Psoas muscle (tissue), 8 donors: Measurements from ENCODE around the gene C2CD4C. TPM values are rescaled to one million over a fixed set of nuclear protein-coding genes. Genes with fewer than 3 reads are reported as not detected.
A peak's percentile ranks its signal among the peaks of the same experiment; 100 is the strongest.

ENCODE experiments used
- ATAC-seq, 4 donors: fragments of 200-7000 bp; cut with Tn5 transposase; one replicate each; pipeline ENCODE4 v1.9.1; 2020; ENCODE audit warnings: moderate library complexity in 3 of 4, mild to moderate bottlenecking in 2 of 4
- DNase-seq, 2 donors: peaks; one replicate each; pipeline ENCODE4 v3.0.0-alpha.2; 2020
- H3K27ac ChIP-seq: fragments of 200-600 bp; one replicate; pipeline ENCODE4 v1.8.0; 2022
- H3K27me3 ChIP-seq, 3 donors: fragments of 200-600 bp in 1 of 3; one replicate each; pipeline versions ENCODE4 v1.6.1 to v1.8.0; 2013 to 2022; ENCODE audit warnings: low read length in 2 of 3, mild to moderate bottlenecking in 2 of 3, moderate library complexity in 1 of 3; ENCODE audit not compliant: insufficient read depth in 3 of 3
- H3K36me3 ChIP-seq, 2 donors: fragments of 200-600 bp in 1 of 2; one replicate each; pipeline versions ENCODE4 v1.6.1 to v1.8.0; 2013 to 2022; ENCODE audit warnings: low read depth in 1 of 2, mild to moderate bottlenecking in 1 of 2, moderate library complexity in 1 of 2; ENCODE audit not compliant: insufficient read depth in 1 of 2
- H3K4me1 ChIP-seq: fragments of 200-600 bp; one replicate; pipeline ENCODE4 v1.8.0; 2022
- H3K4me3 ChIP-seq: fragments of 200-600 bp; one replicate; pipeline ENCODE4 v1.8.0; 2022; ENCODE audit warnings: mild to moderate bottlenecking
- H3K9me3 ChIP-seq: fragments of 200-600 bp; one replicate; pipeline ENCODE4 v1.8.0; 2022
- WGBS, 3 donors: extraction: QIAGEN DNeasy Blood & Tissue Kit; methylation state at CpG; one replicate each; pipeline versions ENCODE4 v1.1.6 to v1.1.7; 2013; 5-methylcytosine and 5-hydroxymethylcytosine counted together
- intact Hi-C, 2 donors: fragments of 100-400 bp; cut with DNase I; formaldehyde crosslinking; loops; one replicate each; pipeline versions ENCODE4 v1.11.0 to v1.14.2; 2022
- polyA plus RNA-seq, 3 donors: library from polyadenylated mRNA; stranded (reverse); fragments of 200-250 nt; gene quantifications; one replicate each; pipeline ENCODE4 v1.2.3, GENCODE V29; 2013
- total RNA-seq, 4 donors: library from RNA; stranded (reverse); fragmentation: NEBNext Ultra II Directional in 2 of 4; extraction: Animal tissue kit (Norgen Biotek cat#: 25700) in 2 of 4; gene quantifications; one replicate each; pipeline versions ENCODE4 v1.2.1 to v1.2.4, GENCODE V29; 2021 to 2023
- TF ChIP-seq, protein P1 (sequence below): fragments of 200-600 bp; IDR thresholded peaks from one replicate; pipeline ENCODE4 v1.8.0; 2022; ENCODE audit warnings: antibody characterized with exemption
- donor health status: healthy with polysubstance abuse.
- donor health status: DM: no; HTN: no; CAD: no; lungs with moderate emphysema.
- donor health status: Bipolar disorder and iron deficiency.
- donor health status: healthy.
- donor health status: DM: yes; HTN: yes; CAD: no.
- donor health status: DM: no; HTN: no; CAD: no.
- donor health status: DM: no; HTN: no; CAD: no.
- donor health status: DM: yes; HTN: yes; CAD: no.

Gene C2CD4C
- total and polyA plus RNA-seq, 7 donors = 0.47 to 1.3 (median 0.97) TPM

DNA sequence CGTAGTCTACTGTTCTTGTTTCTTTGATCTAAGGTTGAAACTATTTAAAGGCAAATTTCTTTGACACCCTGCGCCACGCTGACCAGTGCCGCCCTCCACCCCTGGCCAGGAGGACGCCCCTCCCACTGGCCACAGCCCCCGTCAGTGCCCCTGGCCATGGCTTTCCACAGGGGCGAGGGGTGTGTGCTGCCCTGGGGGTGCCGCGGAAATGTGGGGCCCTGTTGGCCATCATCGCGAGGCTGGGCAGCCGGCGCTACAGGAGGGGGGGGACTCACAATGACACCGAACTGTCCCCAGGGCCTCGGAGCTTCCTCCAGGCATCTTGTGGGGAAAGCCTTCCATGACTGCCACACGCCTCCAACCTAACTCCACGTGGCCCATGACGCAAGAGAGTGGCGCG is 41.0 kb upstream of the C2CD4C start:
- intact Hi-C loops = no loop called here
- ATAC-seq (no peak), DNase-seq (no peak)
- Histone ChIP-seq H3K36me3 (no peaks in the 10 kb centered on the region), H3K27ac (no peak overlapping the region), H3K4me1 (no peaks in the 10 kb centered on the region), H3K9me3 (no peaks in the 10 kb centered on the region), H3K27me3 (peaks cover 0 to 6% (median 0%) of the 10 kb centered on the region in 3 donors), H3K4me3 (no peak overlapping the region)
- 91 to 95% (median 94%) methylated on average over 20 of the region's 20 CpGs for WGBS, 3 donors
- TF ChIP-seq, protein P1, sequence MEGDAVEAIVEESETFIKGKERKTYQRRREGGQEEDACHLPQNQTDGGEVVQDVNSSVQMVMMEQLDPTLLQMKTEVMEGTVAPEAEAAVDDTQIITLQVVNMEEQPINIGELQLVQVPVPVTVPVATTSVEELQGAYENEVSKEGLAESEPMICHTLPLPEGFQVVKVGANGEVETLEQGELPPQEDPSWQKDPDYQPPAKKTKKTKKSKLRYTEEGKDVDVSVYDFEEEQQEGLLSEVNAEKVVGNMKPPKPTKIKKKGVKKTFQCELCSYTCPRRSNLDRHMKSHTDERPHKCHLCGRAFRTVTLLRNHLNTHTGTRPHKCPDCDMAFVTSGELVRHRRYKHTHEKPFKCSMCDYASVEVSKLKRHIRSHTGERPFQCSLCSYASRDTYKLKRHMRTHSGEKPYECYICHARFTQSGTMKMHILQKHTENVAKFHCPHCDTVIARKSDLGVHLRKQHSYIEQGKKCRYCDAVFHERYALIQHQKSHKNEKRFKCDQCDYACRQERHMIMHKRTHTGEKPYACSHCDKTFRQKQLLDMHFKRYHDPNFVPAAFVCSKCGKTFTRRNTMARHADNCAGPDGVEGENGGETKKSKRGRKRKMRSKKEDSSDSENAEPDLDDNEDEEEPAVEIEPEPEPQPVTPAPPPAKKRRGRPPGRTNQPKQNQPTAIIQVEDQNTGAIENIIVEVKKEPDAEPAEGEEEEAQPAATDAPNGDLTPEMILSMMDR = no peak

DNA sequence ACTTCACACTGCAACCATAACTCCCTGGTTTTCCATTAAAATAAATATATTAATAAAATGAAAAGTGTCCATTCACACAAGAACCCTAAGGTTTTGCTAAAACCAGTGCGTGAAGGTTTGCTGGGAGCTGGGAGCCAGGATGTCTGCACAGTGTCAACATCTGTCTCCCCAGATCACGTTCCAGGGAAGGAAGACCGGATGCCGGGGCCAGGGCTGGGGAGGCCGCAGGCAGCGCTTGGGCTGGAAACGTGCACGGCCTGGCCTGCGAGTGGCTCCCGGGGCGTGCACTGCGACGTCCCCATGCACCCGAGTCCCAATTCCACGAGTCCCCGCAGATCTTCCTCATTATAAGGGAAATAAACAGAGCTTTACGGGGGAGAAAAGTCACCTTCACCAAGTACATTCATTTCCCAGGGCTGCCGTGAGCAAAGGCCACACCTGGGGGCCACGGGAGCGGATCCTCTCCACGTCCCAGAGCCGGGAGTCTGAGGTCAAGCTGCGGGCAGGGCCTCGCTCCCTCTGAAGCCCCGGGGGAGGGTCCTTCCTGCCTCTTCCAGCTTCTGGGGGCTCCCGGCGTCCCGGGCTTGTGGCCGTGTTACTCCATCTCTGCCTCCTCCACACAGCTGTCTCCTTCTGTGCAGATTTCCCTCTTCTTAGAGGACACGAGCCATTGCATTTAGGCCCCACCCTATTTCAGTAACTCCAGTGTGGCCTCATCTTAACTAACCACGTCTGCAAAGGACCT is 39.0 kb upstream of the C2CD4C start:
- H3K4me3 ChIP-seq = no peak overlapping the region
- H3K9me3 ChIP-seq = no peaks in the 10 kb centered on the region
- H3K27me3 ChIP-seq = peaks cover 0 to 6% (median 0%) of the 10 kb centered on the region in 3 donors
- no peaks in the 10 kb centered on the region for H3K36me3 ChIP-seq
- 31 to 35% (median 31%) methylated on average over 30 to 31 of the region's 31 CpGs for WGBS, 3 donors
- no peaks in the 10 kb centered on the region for H3K4me1 ChIP-seq
- intact Hi-C loops = no loop called here
- ATAC-seq (peak in 1 of 4 donors; percentile 62), DNase-seq (no peak)
- TF ChIP-seq, protein P1 = no peak
- no peak overlapping the region for H3K27ac ChIP-seq

DNA sequence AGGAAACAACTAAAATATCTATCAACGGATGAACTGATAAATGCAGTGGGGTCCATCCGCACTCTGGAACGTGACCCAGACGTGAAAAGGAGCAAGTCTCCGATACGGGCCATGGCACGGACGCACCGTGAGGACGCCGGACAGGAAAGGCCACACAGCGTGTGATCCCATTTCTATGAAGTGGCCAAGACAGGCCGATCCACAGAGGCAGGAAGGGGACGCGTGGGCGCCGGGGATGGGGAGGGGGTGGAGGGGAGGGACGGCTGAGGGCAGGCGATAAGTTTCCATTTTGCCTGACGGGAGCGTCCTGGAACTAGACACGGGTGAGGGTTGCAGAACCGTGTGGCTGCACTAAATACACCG is 38.1 kb upstream of the C2CD4C start:
- Histone ChIP-seq H3K9me3 (no peaks in the 10 kb centered on the region), H3K27ac (no peak overlapping the region), H3K4me3 (no peak overlapping the region), H3K27me3 (peaks cover 0 to 6% (median 0%) of the 10 kb centered on the region in 3 donors), H3K4me1 (no peaks in the 10 kb centered on the region), H3K36me3 (no peaks in the 10 kb centered on the region)
- no peak for DNase-seq
- TF ChIP-seq, protein P1 = no peak
- WGBS, 3 donors = 76 to 88% (median 85%) methylated on average over 24 of the region's 24 CpGs
- ATAC-seq = no peak
- intact Hi-C loops = no loop called here

DNA sequence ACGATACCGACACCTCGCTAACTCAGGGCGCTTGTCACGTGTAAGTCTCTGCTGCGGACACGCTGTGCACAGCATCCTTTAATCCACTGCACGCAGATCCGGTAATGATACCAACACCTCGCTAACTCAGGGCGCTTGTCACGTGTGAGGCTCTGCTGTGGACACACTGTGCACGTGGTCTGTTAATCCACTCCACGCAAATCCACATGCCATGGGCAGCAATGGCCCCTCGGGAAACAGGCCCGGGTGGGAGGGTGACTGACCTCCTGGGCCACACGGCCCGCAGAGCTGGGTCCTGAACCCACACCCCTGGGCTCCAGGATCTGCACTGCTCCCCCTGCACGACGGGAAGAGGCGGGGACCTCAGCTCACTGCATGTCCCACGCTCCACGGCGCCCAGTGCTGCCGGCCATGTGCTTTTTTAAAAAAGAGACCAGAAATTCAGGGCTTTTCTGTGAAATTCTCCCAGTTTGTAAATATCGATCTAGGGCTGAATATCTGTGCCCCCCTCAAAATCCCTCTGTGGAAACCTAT is 35.8 kb upstream of the C2CD4C start:
- TF ChIP-seq, protein P1 = no peak
- ATAC-seq = no peak
- 93 to 94% (median 94%) methylated on average over 26 of the region's 26 CpGs for WGBS, 3 donors

More for the DNA sequence above, 35.8 kb upstream of the C2CD4C start:
- H3K27me3 ChIP-seq = peaks cover 0 to 10% (median 0%) of the 10 kb centered on the region in 3 donors
- no peak overlapping the region for H3K27ac ChIP-seq
- H3K4me3 ChIP-seq = no peak overlapping the region
- no peaks in the 10 kb centered on the region for H3K9me3 ChIP-seq
- no peaks in the 10 kb centered on the region for H3K4me1 ChIP-seq
- no peak for DNase-seq
- intact Hi-C loops = no loop called here
- H3K36me3 ChIP-seq = no peaks in the 10 kb centered on the region
